Measurements from ENCODE around the gene SLC49A3.

Gene SLC49A3

GRCh38 chr4:686413-687040 is 2.4 kb downstream of the SLC49A3 start:
- H3K4me3 ChIP-seq (ENCODE audit: low read length), result no peak overlapping the region
- TF ChIP-seq CTCF (conservative IDR thresholded peaks at IDR 0.05; ENCODE audit: low read length), result no peak
- no peak for DNase-seq (ENCODE audit: low read depth)

- TF ChIP-seq CTCF (conservative IDR thresholded peaks at IDR 0.05; ENCODE audit: low read length), result no peak
- H3K4me3 ChIP-seq (ENCODE audit: low read length), result no peak overlapping the region
Observed at GRCh38 chr4:685679-686412, 3.1 kb downstream of the SLC49A3 start.

GRCh38 chr4:684623-685327 is 4.2 kb downstream of the SLC49A3 start:
- DNase-seq (ENCODE audit: low read depth), result no peak
- TF ChIP-seq CTCF (conservative IDR thresholded peaks at IDR 0.05; ENCODE audit: low read length), result no peak
- H3K4me3 ChIP-seq (ENCODE audit: low read length), result no peak overlapping the region

More at GRCh38 chr4:685679-686412, 3.1 kb downstream of the SLC49A3 start:
- no peak for DNase-seq (ENCODE audit: low read depth)

- no peak overlapping the region for H3K4me3 ChIP-seq (ENCODE audit: low read length)
- peak; percentile 64 for DNase-seq (ENCODE audit: low read depth)
- peak; percentile 62 for TF ChIP-seq CTCF (conservative IDR thresholded peaks at IDR 0.05; ENCODE audit: low read length)
Observed at GRCh38 chr4:683982-684622, 4.8 kb downstream of the SLC49A3 start.

- DNase-seq (ENCODE audit: low read depth), result no peak
- no peak overlapping the region for H3K4me3 ChIP-seq (ENCODE audit: low read length)
- no peak for TF ChIP-seq CTCF (conservative IDR thresholded peaks at IDR 0.05; ENCODE audit: low read length)
Observed at GRCh38 chr4:683247-683897, 5.6 kb downstream of the SLC49A3 start.

- DNase-seq (ENCODE audit: low read depth), result no peak
- no peak overlapping the region for H3K4me3 ChIP-seq (ENCODE audit: low read length)
- no peak for TF ChIP-seq CTCF (conservative IDR thresholded peaks at IDR 0.05; ENCODE audit: low read length)
Observed at GRCh38 chr4:682490-683172, 6.3 kb downstream of the SLC49A3 start.

All from AG10803 (cell line).